Measurements from ENCODE around the gene SOCS3.

SOCS3 gene

DNA sequence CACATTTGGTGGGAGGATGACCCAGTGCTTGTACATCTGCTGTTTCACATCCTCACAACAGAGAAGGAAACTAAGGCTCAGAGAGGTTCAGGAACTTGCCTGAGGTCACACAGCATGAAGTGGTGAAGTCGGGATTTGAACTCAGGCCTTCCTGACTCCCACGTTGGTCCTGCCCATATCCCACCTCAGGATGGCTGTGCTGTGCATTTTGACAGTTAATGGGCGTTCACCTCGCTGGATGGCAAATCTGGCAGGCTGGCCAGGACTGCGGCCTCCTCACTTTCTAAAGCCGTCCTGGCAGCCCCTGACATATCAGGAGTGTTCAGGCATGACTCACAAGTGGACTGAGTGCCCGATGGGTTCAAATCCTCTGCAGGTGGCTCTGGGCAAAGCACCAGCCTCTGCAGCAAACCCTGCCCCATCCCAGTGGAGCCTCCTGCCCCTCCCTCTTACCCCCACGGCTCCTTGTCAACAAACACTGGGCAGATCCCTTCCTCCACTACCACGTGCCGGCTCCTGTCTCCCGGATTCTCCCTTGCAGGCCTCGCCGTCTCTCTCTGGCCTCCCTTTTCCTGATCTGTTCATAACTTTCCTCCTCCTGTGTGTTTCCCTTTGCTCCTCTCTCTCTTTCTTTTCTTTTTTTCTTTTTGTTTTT lies 29.2 kb downstream of the SOCS3 start:
- H3K27ac Mint-ChIP-seq, result peak overlapping the region; percentile 39
- H3K27me3 Mint-ChIP-seq, result no peaks in the 10 kb centered on the region
- ATAC-seq (replicated peaks) (no peak), DNase-seq (no peak)
- no peaks in the 10 kb centered on the region for H3K9me3 Mint-ChIP-seq
- no peaks in the 10 kb centered on the region for H3K36me3 Mint-ChIP-seq
- H3K4me3 Mint-ChIP-seq, result no peak overlapping the region
- peaks cover 23 to 50% of the 10 kb centered on the region in 2 donors for H3K4me1 Mint-ChIP-seq

DNA sequence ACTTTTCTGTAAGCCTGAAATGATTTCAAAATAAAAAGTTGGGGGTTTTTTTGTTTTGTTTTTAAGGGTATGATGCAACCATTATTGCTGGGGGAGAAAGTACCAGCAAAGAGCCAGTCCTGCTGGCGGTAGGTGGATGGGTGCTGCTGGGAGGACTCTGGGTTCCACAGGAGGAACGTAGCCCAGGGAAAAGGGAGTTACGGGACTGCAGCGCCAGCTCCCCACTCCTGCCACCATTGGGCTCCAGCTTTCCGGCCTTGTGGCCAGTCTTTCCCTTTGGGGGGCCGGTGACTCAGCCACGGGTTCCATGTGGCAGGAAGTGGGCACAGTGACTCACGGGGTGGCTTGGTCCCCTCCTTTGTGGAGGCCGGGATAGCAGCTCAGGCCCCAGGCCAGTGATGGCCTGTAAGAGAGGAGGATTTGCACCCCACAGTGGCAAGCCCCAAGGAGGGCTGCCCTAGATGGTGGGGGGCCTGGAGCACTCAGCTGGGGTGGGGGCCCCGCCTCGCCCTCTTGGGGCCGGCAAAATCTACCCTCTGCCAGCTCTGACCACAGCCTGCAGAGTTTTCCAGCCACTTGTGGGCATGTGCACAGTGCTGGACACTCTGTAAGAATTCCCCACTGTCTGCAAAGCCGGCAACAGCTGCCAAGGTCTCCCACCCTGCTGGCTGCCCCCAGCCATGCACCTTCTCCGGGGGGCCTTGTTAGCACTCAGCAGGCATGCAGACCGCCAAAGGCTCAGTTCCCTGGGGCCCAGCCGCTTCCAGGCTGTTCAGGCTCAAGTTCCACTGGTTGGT lies 30.4 kb downstream of the SOCS3 start:
- Mint-ChIP-seq H3K36me3 (no peaks in the 10 kb centered on the region), H3K27ac (peak overlapping the region; percentile 2), H3K4me3 (no peak overlapping the region), H3K27me3 (no peaks in the 10 kb centered on the region), H3K4me1 (peaks cover 20 to 47% of the 10 kb centered on the region in 2 donors), H3K9me3 (no peaks in the 10 kb centered on the region)
- ATAC-seq (replicated peaks), result peak in 1 of 2 donors; percentile 46
- no peak for DNase-seq

- H3K4me1 Mint-ChIP-seq, result peaks cover 26 to 50% of the 10 kb centered on the region in 2 donors
- H3K4me3 Mint-ChIP-seq, result no peak overlapping the region
Measured at GRCh38 chr17:78327880-78328279, 32.0 kb downstream of the SOCS3 start.

DNA sequence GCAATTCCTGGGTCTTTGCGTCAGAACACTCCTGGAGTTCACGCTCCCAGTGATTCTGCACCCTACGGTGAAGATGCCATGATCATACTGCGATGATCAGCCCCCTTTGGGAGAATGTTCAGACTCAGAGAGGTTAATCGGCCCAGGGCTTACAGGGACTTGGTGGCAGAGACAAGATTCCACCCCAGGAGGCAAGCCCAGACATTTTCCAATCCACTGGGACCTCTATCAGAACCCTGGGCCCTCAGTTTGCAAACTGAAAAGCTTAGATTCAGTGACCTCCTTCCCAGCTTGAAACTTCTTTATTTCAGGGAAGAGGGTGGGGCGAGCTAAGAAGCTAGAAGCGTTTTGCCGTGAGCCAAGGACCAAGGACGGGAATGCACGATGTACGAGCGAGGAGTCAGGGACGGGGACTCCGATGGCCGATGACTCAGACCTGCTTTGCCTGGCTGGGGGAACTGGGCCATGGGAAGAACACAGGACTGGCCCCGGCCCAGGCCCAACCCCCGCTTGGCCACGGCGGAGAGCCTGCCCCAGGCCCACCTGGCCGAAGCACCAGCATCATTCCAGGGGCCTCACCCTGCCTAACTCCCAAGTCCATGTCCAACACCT lies 34.7 kb downstream of the SOCS3 start:
- H3K36me3 Mint-ChIP-seq, result no peaks in the 10 kb centered on the region
- peaks cover 0 to 4% of the 10 kb centered on the region in 2 donors for H3K27me3 Mint-ChIP-seq
- H3K27ac Mint-ChIP-seq, result no peak overlapping the region
- no peaks in the 10 kb centered on the region for H3K9me3 Mint-ChIP-seq
- ATAC-seq (replicated peaks) (no peak), DNase-seq (no peak)
- H3K4me3 Mint-ChIP-seq, result no peak overlapping the region
- peaks cover 24 to 32% of the 10 kb centered on the region in 2 donors for H3K4me1 Mint-ChIP-seq

More at GRCh38 chr17:78327880-78328279, 32.0 kb downstream of the SOCS3 start:
- Mint-ChIP-seq H3K27me3 (peaks cover 0 to 4% of the 10 kb centered on the region in 2 donors), H3K9me3 (no peaks in the 10 kb centered on the region), H3K36me3 (no peaks in the 10 kb centered on the region), H3K27ac (no peak overlapping the region)
- ATAC-seq (replicated peaks) (no peak), DNase-seq (no peak)

- peak overlapping the region; percentile 34 to 61 for H3K4me3 Mint-ChIP-seq
- no peaks in the 10 kb centered on the region for H3K36me3 Mint-ChIP-seq
- peaks cover 0 to 4% of the 10 kb centered on the region in 2 donors for H3K27me3 Mint-ChIP-seq
- DNase-seq (peak; percentile 38), ATAC-seq (replicated peaks) (peak; percentile 73 to 80)
- H3K4me1 Mint-ChIP-seq, result peaks cover 24 to 28% of the 10 kb centered on the region in 2 donors
- H3K27ac Mint-ChIP-seq, result peak overlapping the region; percentile 95
- H3K9me3 Mint-ChIP-seq, result no peaks in the 10 kb centered on the region
Measured at GRCh38 chr17:78324391-78325075, 35.3 kb downstream of the SOCS3 start.

GRCh38 chr17:78323826-78324390 lies 36.0 kb downstream of the SOCS3 start:
- Mint-ChIP-seq H3K9me3 (no peaks in the 10 kb centered on the region), H3K4me3 (peak overlapping the region; percentile 29 to 55), H3K36me3 (no peaks in the 10 kb centered on the region), H3K27me3 (peaks cover 0 to 4% of the 10 kb centered on the region in 2 donors), H3K4me1 (peaks cover 18 to 22% of the 10 kb centered on the region in 2 donors), H3K27ac (peak overlapping the region; percentile 95)
- ATAC-seq (replicated peaks) (peak in 1 of 2 donors; percentile 31), DNase-seq (no peak)

DNA sequence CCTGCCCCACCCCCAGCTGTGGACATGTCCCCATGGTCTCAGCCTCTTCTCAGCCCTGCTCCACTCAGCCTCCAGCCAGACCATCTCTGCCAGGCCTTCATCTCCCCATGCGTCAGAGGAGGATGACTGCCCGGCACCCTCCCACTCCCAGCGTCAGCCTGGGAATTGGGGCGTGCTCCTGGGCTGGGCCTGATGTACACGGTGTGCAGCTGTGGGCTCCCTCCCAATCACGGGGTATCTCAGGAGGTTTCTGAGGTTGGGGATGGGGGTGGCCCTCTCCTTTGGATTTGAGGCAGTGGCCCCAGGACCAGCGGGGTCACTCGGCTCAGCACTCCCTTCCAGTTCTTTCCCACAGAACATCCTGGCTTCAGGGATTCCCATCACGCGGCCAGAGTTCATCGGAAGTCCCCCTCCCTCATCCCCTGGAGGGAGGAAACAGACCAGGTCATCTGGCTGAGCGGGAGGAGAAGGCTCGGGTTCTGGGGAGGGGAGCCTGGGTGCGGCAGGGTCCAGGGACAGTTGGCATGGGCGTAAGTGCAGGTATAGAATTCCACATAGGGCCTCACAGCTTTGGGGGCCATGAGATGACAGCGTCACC lies 36.9 kb downstream of the SOCS3 start:
- Mint-ChIP-seq H3K9me3 (no peaks in the 10 kb centered on the region), H3K27me3 (peaks cover under 1 to 4% of the 10 kb centered on the region in 2 donors), H3K4me1 (peaks cover 20 to 22% of the 10 kb centered on the region in 2 donors), H3K27ac (peak overlapping the region; percentile 37), H3K4me3 (no peak overlapping the region), H3K36me3 (no peaks in the 10 kb centered on the region)
- no peak for DNase-seq
- ATAC-seq (replicated peaks), result no peak

DNA sequence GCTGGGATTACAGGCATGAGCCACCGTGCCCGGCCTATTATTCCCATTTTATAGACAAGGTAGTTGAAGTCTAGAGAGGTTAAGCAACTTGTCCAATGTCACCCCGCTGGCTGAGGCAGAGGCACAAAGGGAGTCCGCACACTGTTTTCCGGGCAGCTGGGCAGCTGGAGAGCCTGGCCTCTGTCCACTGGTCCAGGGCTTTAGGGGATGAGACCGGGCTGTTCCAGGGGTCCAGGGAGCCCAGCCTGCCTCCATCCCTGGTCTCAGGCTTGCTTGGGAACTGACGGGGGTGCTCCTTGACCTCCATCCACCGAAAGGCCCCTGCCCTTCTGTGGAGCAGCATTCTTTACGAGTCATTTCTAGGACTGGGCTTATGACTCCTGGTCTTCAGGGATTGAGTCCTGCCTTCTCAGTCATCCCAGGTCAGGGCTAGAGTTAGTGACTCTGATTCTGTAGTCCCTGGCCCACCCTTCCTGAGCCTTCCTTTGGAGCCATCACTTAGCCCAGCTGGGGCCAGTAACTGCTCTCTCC lies 37.5 kb downstream of the SOCS3 start:
- DNase-seq, result no peak
- H3K27me3 Mint-ChIP-seq, result peaks cover 6 to 9% of the 10 kb centered on the region in 2 donors
- no peak overlapping the region for H3K4me3 Mint-ChIP-seq
- H3K4me1 Mint-ChIP-seq, result peaks cover 26 to 27% of the 10 kb centered on the region in 2 donors
- H3K27ac Mint-ChIP-seq, result no peak overlapping the region
- ATAC-seq (replicated peaks), result no peak
- H3K9me3 Mint-ChIP-seq, result no peaks in the 10 kb centered on the region
- no peaks in the 10 kb centered on the region for H3K36me3 Mint-ChIP-seq

DNA sequence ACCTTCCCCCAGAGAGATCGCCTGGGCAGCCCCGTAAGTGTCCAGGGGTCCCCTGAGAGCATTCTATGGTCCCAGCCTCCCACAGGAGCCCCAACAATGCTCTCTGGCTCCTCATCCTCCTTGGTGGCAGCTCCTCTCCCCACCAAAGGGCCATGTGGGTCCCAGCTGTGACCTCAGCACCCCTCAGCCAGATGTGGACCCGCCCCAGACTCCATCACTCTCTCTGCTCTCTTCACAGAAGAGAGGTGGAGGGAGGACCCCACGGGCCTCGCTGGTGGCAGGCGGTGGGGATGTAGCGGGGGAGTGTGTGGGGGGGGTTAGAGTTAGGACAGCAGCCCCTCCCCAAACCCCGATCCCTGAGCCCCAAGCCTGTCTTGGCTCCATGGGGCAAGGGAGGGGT lies 41.0 kb downstream of the SOCS3 start:
- Mint-ChIP-seq H3K9me3 (no peaks in the 10 kb centered on the region), H3K27ac (no peak overlapping the region), H3K36me3 (no peaks in the 10 kb centered on the region), H3K4me1 (peaks cover 35 to 41% of the 10 kb centered on the region in 2 donors), H3K27me3 (peaks cover 6 to 17% of the 10 kb centered on the region in 2 donors), H3K4me3 (no peak overlapping the region)
- ATAC-seq (replicated peaks) (no peak), DNase-seq (no peak)

GRCh38 chr17:78318407-78318806 lies 41.5 kb downstream of the SOCS3 start:
- Mint-ChIP-seq H3K4me3 (no peak overlapping the region), H3K27ac (no peak overlapping the region), H3K36me3 (no peaks in the 10 kb centered on the region), H3K4me1 (peaks cover 34 to 40% of the 10 kb centered on the region in 2 donors), H3K9me3 (no peaks in the 10 kb centered on the region), H3K27me3 (peaks cover 6 to 17% of the 10 kb centered on the region in 2 donors)
- DNase-seq (no peak), ATAC-seq (replicated peaks) (no peak)

DNA sequence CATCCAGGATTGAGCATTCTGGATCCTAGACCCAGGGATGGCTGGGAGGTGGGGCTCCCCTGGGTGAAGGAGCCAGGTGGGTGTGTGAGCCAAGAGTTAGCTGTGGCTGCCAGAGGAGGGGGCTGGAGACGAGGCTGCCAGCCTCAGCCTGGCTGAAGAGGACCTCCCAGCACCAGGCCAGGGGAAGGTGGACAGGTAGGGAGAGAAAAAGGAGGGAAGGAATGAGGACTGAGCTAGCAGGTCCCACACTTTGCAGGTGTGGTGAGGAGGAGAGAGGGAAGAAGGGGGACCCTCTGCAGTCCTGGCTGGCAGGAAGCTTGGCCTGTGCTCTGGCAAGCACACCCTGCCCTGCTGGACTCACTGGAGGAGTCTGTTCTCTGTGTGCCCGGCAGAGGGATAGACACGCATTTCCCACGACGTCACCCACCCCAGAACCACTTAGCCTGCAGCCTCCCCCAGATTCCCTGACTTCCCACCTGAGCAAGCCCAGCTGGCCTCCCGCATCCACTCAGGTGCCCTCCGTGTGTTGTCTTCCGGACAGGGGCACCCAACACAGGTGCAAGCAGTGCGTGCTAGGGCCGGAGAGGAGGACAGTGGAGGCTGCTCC lies 42.0 kb downstream of the SOCS3 start:
- ATAC-seq (replicated peaks) (no peak), DNase-seq (no peak)
- no peaks in the 10 kb centered on the region for H3K9me3 Mint-ChIP-seq
- H3K27ac Mint-ChIP-seq, result no peak overlapping the region
- H3K4me3 Mint-ChIP-seq, result peak overlapping the region; percentile 43 to 48
- H3K4me1 Mint-ChIP-seq, result peaks cover 36 to 45% of the 10 kb centered on the region in 2 donors
- no peaks in the 10 kb centered on the region for H3K36me3 Mint-ChIP-seq
- H3K27me3 Mint-ChIP-seq, result peaks cover 6 to 16% of the 10 kb centered on the region in 2 donors

- Mint-ChIP-seq H3K27me3 (peaks cover 9 to 17% of the 10 kb centered on the region in 2 donors), H3K27ac (peak overlapping the region; percentile 93), H3K4me3 (peak overlapping the region; percentile 48 to 68), H3K36me3 (no peaks in the 10 kb centered on the region), H3K4me1 (peaks cover 35 to 45% of the 10 kb centered on the region in 2 donors), H3K9me3 (no peaks in the 10 kb centered on the region)
- ATAC-seq (replicated peaks) (peak; percentile 56), DNase-seq (no peak)
Measured at GRCh38 chr17:78316867-78317789, 42.7 kb downstream of the SOCS3 start.

All from stimulated activated naive B cell treated with anti-CD40 and anti-IgM and Interleukin-4, amounts not matched to agents 10 μg/mL and 1 μg/mL and 100 μg/mL, for 72 hours (primary cell).